GM21367 (cell line): ENCODE measurements around the gene MTA1.

ENCODE experiments used
- ATAC-seq: cut with Tn5 transposase; IDR thresholded peaks from one replicate; pipeline ENCODE4 v1.9.1; 2021; ENCODE audit not compliant: unreplicated experiment

Gene MTA1

GRCh38 chr14:105386581-105387529, 32.8 kb upstream of the MTA1 start:
- no peak for ATAC-seq

GRCh38 chr14:105387530-105387922, 32.1 kb upstream of the MTA1 start:
- no peak for ATAC-seq

- ATAC-seq: no peak
Measured at GRCh38 chr14:105388110-105388951, 31.3 kb upstream of the MTA1 start.

- no peak for ATAC-seq
Measured at GRCh38 chr14:105388976-105389375, 30.7 kb upstream of the MTA1 start.

GRCh38 chr14:105389534-105389933, 30.1 kb upstream of the MTA1 start:
- ATAC-seq: no peak

GRCh38 chr14:105389976-105390848, 29.4 kb upstream of the MTA1 start:
- ATAC-seq: no peak

GRCh38 chr14:105390849-105391500, 28.7 kb upstream of the MTA1 start:
- no peak for ATAC-seq

GRCh38 chr14:105391541-105391940, 28.1 kb upstream of the MTA1 start:
- ATAC-seq: no peak

GRCh38 chr14:105392131-105393090, 27.2 kb upstream of the MTA1 start:
- ATAC-seq: no peak

- ATAC-seq: no peak
Measured at GRCh38 chr14:105393151-105393550, 26.5 kb upstream of the MTA1 start.

GRCh38 chr14:105394714-105395537, 24.7 kb upstream of the MTA1 start:
- no peak for ATAC-seq

- ATAC-seq: no peak
Measured at GRCh38 chr14:105395538-105395854, 24.1 kb upstream of the MTA1 start.

GRCh38 chr14:105397350-105397931, 22.2 kb upstream of the MTA1 start:
- no peak for ATAC-seq

- ATAC-seq: peak; percentile 62
Measured at GRCh38 chr14:105398044-105398725, 21.4 kb upstream of the MTA1 start, which contains the start of gene TEX22. TSS of gene TEX22 (plus strand) at chr14:105398538. CDS start at chr14:105399341, 803 bp downstream.

GRCh38 chr14:105398726-105399465, 20.7 kb upstream of the MTA1 start:
- peak; percentile 16 for ATAC-seq

- no peak for ATAC-seq
Measured at GRCh38 chr14:105399466-105399775, 20.2 kb upstream of the MTA1 start.

GRCh38 chr14:105400016-105400415, 19.6 kb upstream of the MTA1 start:
- no peak for ATAC-seq
